IMR-90 (cell line): Measurements from ENCODE around the gene WBP1L. TPM values are rescaled to one million over a fixed set of nuclear protein-coding genes. Genes with fewer than 3 reads are reported as not detected.

Experiments used
- ATAC-seq: fragments of 200-7000 bp; cut with Tn5 transposase; 2 replicates; pipeline ENCODE4 v1.9.1; 2020; ENCODE audit warnings: low read depth, mild to moderate bottlenecking, moderate library complexity
- BruUV-seq: library from RNA; stranded (reverse); fragments of 400-500 nt; replicated peaks from 2 replicates; lab custom pipeline; 2021; lab: Mats Ljungman, UMichigan
- CTCF ChIA-PET: fragments of 300-600 bp; formaldehyde crosslinking; extraction: SDS; loops from one replicate; lab custom pipeline; 2021; ENCODE audit warnings: antibody characterized with exemption; lab: Yijun Ruan, JAX
- POLR2A ChIA-PET: fragments of 300-600 bp; sonication (Branson Sonifier 250); formaldehyde crosslinking; loops from one replicate; lab custom pipeline; 2022; ENCODE audit warnings: antibody characterized with exemption; ENCODE audit not compliant: unreplicated experiment; lab: Charles Lee
- DNase-seq: peaks from one replicate; pipeline ENCODE4 v3.0.0; 2013
- H2AFZ ChIP-seq: replicated peaks from 2 replicates; pipeline ENCODE3; 2013; ENCODE audit warnings: low read length, mild to moderate bottlenecking; ENCODE audit not compliant: poor library complexity
- H2AK5ac ChIP-seq: 2 replicates; pipeline ENCODE4 v1.6.1; 2013; ENCODE audit warnings: low read depth, low read length, inconsistent platforms
- H2AK9ac ChIP-seq: replicated peaks from 2 replicates; pipeline ENCODE3; 2013; ENCODE audit warnings: mild to moderate bottlenecking, low read depth, low read length, moderate library complexity; ENCODE audit not compliant: poor library complexity
- H2BK120ac ChIP-seq: 2 replicates; pipeline ENCODE4 v1.6.1; 2013; ENCODE audit warnings: low read depth, low read length, inconsistent platforms
- H2BK15ac ChIP-seq: 3 replicates; pipeline ENCODE4 v1.6.1; 2013; ENCODE audit warnings: low read depth, low read length, inconsistent platforms
- H2BK20ac ChIP-seq: 2 replicates; pipeline ENCODE4 v1.6.1; 2013; ENCODE audit warnings: low read depth, mild to moderate bottlenecking, inconsistent platforms, low read length, moderate library complexity
- H2BK5ac ChIP-seq: 2 replicates; pipeline ENCODE4 v1.6.1; 2013; ENCODE audit warnings: mild to moderate bottlenecking, low read depth, low read length, inconsistent platforms; ENCODE audit not compliant: poor library complexity, severe bottlenecking
- H3K14ac ChIP-seq: replicated peaks from 2 replicates; pipeline ENCODE4 v1.6.1; 2013; ENCODE audit warnings: low read depth, low read length, inconsistent platforms
- H3K18ac ChIP-seq: 2 replicates; pipeline ENCODE4 v1.6.1; 2013; ENCODE audit warnings: low read depth, low read length, control low read depth
- H3K23ac ChIP-seq: 2 replicates; pipeline ENCODE4 v1.6.1; 2013; ENCODE audit warnings: low read depth, low read length, inconsistent platforms
- H3K27ac ChIP-seq: 2 replicates; pipeline ENCODE4 v1.5.1; 2013; ENCODE audit warnings: mild to moderate bottlenecking, control low read depth, low read length; ENCODE audit not compliant: insufficient read depth
- H3K27me3 ChIP-seq: 2 replicates; pipeline ENCODE4 v1.6.1; 2013; ENCODE audit warnings: low read length; ENCODE audit not compliant: control insufficient read depth, insufficient read depth
- H3K36me3 ChIP-seq: 2 replicates; pipeline ENCODE4 v1.6.1; 2013; ENCODE audit warnings: low read length, mixed read lengths; ENCODE audit not compliant: control insufficient read depth, insufficient read depth
- H3K4ac ChIP-seq: 2 replicates; pipeline ENCODE4 v1.6.1; 2013; ENCODE audit warnings: low read depth, low read length, inconsistent platforms
- H3K4me1 ChIP-seq: 2 replicates; pipeline ENCODE4 v1.6.1; 2013; ENCODE audit warnings: low read length, mixed read lengths; ENCODE audit not compliant: control insufficient read depth, insufficient read depth
- H3K4me2 ChIP-seq: 2 replicates; pipeline ENCODE4 v1.6.1; 2013; ENCODE audit warnings: low read depth, mild to moderate bottlenecking, control low read depth, low read length, moderate library complexity
- H3K4me3 ChIP-seq: 2 replicates; pipeline ENCODE4 v1.5.1; 2013; ENCODE audit warnings: low read depth, mild to moderate bottlenecking, control low read depth, low read length, moderate library complexity; ENCODE audit not compliant: insufficient read depth
- H3K56ac ChIP-seq: 2 replicates; pipeline ENCODE4 v1.6.1; 2013; ENCODE audit warnings: low read length, inconsistent platforms; ENCODE audit not compliant: insufficient read depth; ENCODE audit errors: extremely low read depth
- H3K79me1 ChIP-seq, 2 experiments: 2 replicates each; pipeline ENCODE4 v1.6.1; 2013; ENCODE audit warnings: low read length in 2 of 2, inconsistent platforms in 1 of 2, low read depth in 1 of 2
- H3K9ac ChIP-seq: 2 replicates; pipeline ENCODE4 v1.6.1; 2013; ENCODE audit warnings: low read depth, low read length, control low read depth
- H3K9me1 ChIP-seq: 2 replicates; pipeline ENCODE4 v1.6.1; 2013; ENCODE audit warnings: low read length, inconsistent platforms; ENCODE audit not compliant: insufficient read depth
- H3K9me3 ChIP-seq: 2 replicates; pipeline ENCODE4 v1.6.1; 2013; ENCODE audit warnings: low read length; ENCODE audit not compliant: control insufficient read depth, insufficient read depth
- H4K20me1 ChIP-seq: 2 replicates; pipeline ENCODE4 v1.6.1; 2013; ENCODE audit warnings: low read length, inconsistent platforms; ENCODE audit not compliant: insufficient read depth
- H4K5ac ChIP-seq: 2 replicates; pipeline ENCODE4 v1.6.1; 2013; ENCODE audit warnings: mild to moderate bottlenecking, low read depth, low read length, control low read depth
- H4K8ac ChIP-seq, 2 experiments: 2 replicates each; pipeline ENCODE4 v1.6.1; 2013; ENCODE audit warnings: low read depth in 2 of 2, low read length in 2 of 2, control low read depth in 1 of 2, inconsistent platforms in 1 of 2
- H4K91ac ChIP-seq: 2 replicates; pipeline ENCODE4 v1.6.1; 2013; ENCODE audit warnings: low read depth, low read length, inconsistent platforms; ENCODE audit not compliant: insufficient read depth
- CEBPB ChIP-seq: IDR thresholded peaks from 2 replicates; pipeline ENCODE4 v1.6.1; 2012; ENCODE audit warnings: low read depth, low read length, improper control_type of control experiment
- WGBS, 2 experiments: methylation state at CpG; one replicate each; pipeline versions ENCODE4 v1.1.5 to v1.1.7; 2013; ENCODE audit warnings: missing lambda C conversion rate in 2 of 2; ENCODE audit not compliant: insufficient read length in 1 of 2; ENCODE audit errors: extremely low coverage in 2 of 2; 5-methylcytosine and 5-hydroxymethylcytosine counted together
- dilution Hi-C: fragments of 300-500 bp; cut with HindIII; formaldehyde crosslinking; loops from one replicate; pipeline ENCODE4 v1.14.3; 2018; ENCODE audit warnings: low sequenced_read_pairs; ENCODE audit not compliant: unreplicated experiment
- in situ Hi-C: fragments of 300-500 bp; cut with MboI; formaldehyde crosslinking; loops from 3 replicates; pipeline ENCODE4 v1.14.3; 2019; ENCODE audit warnings: low sequenced_read_pairs, inconsistent platforms, mixed read lengths
- intact Hi-C: fragments of 100-400 bp; cut with micrococcal nuclease; formaldehyde crosslinking; loops from 2 replicates; pipeline ENCODE4 v1.10.0; 2022
- polyA plus RNA-seq, 3 experiments: library from polyadenylated mRNA; depleted of rRNA; stranded (reverse); fragments of >200 nt; gene quantifications; 2 replicates each; pipeline ENCODE4 v1.2.3, GENCODE V29; 2012; ENCODE audit warnings: low replicate concordance in 1 of 3
- total RNA-seq: library from RNA; depleted of rRNA; stranded (reverse); fragments of >200 nt; gene quantifications from 2 replicates; pipeline ENCODE4 v1.2.3, GENCODE V29; 2012
- TF ChIP-seq, protein P1 (sequence below): conservative IDR thresholded peaks from 2 replicates; pipeline ENCODE4 v1.5.1; 2012; ENCODE audit warnings: mild to moderate bottlenecking, low read depth, low read length, improper control_type of control experiment

Gene WBP1L
- total and polyA plus RNA-seq, 2 of the 4 experiments (the other 2 are of a cell fraction) = 20.7 to 31.0 TPM

DNA sequence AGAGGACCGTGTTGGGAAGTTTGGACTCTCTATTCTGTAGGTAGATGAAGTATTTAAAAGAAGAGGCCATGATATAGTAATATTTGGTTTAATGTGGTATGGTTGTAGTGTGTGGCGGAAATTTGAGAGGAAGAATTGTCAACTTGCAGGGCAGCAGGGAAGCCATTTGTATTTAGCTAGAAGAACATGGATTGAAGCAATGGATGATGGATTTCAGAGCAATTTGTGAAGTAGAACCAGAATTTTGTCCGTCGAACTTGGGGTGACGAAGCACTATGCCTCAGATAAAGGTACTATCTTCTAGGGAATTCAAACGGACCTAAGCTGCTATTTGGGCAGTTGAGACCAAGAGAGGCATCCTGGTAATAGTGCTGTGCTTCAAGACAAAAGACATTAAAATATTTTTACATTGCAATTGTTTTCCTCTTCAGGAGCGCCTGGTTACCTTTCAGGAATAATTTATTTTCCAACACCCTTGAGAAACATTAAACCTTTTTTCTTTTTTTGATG, 615 bp upstream of the WBP1L start:
- Histone ChIP-seq H4K5ac (peak overlapping the region; percentile 98), H3K27me3 (no peaks in the 10 kb centered on the region), H3K56ac (peak overlapping the region; percentile 17; the same call in 1 of the 2 replicates), H3K4me3 (no peak overlapping the region), H4K8ac (peak overlapping the region; percentile 99 to 100), H2BK5ac (peak overlapping the region; percentile 69), H2AK9ac (peak overlapping the region; percentile 13), H3K9me1 (peaks cover 8% of the 10 kb centered on the region; the same call in 1 of the 2 replicates), H3K4me2 (peak overlapping the region; percentile 6; the same call in 1 of the 2 replicates), H2BK20ac (peak overlapping the region; percentile 68; the same call in 1 of the 2 replicates), H3K14ac (peak overlapping the region; percentile 79), H4K91ac (peak overlapping the region; percentile 87), H3K36me3 (no peaks in the 10 kb centered on the region), H3K9me3 (no peaks in the 10 kb centered on the region), H3K18ac (peak overlapping the region; percentile 48; the same call in 1 of the 2 replicates), H2BK120ac (peak overlapping the region; percentile 79), H3K9ac (no peak overlapping the region), H2AK5ac (peak overlapping the region; percentile 24; the same call in 1 of the 2 replicates), H3K4ac (peak overlapping the region; percentile 84; the same call in 1 of the 2 replicates), H2AFZ (peak overlapping the region; percentile 81), H4K20me1 (peaks cover 11% of the 10 kb centered on the region; the same call in 1 of the 2 replicates), H3K79me1 (peaks cover 16 to 34% of the 10 kb centered on the region in 2 experiments), H3K27ac (0 out of 2 replicates have a peak overlapping the region, but pooled peaks have one; percentile 24), H2BK15ac (peak overlapping the region; percentile 70), H3K23ac (no peak overlapping the region), H3K4me1 (no peaks in the 10 kb centered on the region)
- BruUV-seq = no TSS peak
- no peak for DNase-seq
- dilution Hi-C loops = no loop called here
- 100% methylated on average over 1 to 2 of the region's 7 CpGs for WGBS, 2 experiments
- TF ChIP-seq, protein P1, sequence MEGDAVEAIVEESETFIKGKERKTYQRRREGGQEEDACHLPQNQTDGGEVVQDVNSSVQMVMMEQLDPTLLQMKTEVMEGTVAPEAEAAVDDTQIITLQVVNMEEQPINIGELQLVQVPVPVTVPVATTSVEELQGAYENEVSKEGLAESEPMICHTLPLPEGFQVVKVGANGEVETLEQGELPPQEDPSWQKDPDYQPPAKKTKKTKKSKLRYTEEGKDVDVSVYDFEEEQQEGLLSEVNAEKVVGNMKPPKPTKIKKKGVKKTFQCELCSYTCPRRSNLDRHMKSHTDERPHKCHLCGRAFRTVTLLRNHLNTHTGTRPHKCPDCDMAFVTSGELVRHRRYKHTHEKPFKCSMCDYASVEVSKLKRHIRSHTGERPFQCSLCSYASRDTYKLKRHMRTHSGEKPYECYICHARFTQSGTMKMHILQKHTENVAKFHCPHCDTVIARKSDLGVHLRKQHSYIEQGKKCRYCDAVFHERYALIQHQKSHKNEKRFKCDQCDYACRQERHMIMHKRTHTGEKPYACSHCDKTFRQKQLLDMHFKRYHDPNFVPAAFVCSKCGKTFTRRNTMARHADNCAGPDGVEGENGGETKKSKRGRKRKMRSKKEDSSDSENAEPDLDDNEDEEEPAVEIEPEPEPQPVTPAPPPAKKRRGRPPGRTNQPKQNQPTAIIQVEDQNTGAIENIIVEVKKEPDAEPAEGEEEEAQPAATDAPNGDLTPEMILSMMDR = no peak
- TF ChIP-seq CEBPB = no peak
- ChIA-PET POLR2A (interaction anchor here (0.7 kb wide), 1 partner anchor 848 kb away, joined by 7 read pairs; no protein-coding TSS in a partner anchor), CTCF (interaction anchor here (2.1 kb wide), 1 partner anchor 10 kb away, joined by 10 read pairs; no protein-coding TSS in a partner anchor)
- in situ Hi-C loops = no loop called here
- no peak; the same call in 1 of the 2 replicates for ATAC-seq
- intact Hi-C loops = loop anchor here (1.0 to 5.0 kb wide), 2 partner anchors 9 to 39 kb away; no protein-coding TSS in a partner anchor
